ENCODE measurements around the gene GMDS. TPM values are rescaled to one million over a fixed set of nuclear protein-coding genes. Genes with fewer than 3 reads are reported as not detected.

GMDS gene
- total RNA-seq, 1 experiment from 2014 or later, result 23.2 TPM

DNA sequence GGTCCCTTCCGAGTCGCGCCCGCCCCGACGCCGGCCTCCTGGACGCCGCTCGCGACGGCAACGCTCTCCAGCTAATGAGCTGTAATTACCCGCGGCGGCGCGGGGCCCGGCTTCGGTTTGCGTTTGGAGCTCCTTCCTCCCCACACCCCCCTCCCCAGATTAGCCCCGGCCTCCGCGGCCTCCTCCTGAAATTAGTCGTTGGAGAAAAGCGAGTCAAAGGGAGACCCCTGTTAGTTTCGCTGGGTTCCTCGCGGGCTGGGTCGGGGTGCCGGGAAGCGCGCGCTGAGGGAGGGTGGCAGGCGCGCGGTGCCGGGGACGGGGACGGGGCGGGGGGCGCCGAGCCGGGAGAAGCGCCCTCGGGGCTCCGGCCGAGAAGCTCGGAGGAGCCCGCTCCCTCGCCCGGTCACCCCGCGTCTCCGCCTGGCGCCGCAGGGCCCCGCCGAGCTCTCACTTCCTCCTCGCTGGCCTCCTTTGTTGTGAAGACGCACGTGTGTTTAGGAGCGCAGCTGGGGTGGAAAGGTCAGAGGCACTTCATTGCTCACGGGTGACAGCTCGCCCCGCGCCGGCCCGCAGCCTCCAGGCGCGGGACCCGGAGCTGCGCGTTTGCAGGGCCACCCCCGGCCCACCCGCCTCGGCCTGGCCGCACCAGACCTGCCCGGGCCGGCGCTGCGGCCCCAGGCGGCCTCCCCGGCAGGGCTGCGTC lies 630.8 kb downstream of the GMDS start:
- no peak for DNase-seq (ENCODE audit: low read depth)

DNA sequence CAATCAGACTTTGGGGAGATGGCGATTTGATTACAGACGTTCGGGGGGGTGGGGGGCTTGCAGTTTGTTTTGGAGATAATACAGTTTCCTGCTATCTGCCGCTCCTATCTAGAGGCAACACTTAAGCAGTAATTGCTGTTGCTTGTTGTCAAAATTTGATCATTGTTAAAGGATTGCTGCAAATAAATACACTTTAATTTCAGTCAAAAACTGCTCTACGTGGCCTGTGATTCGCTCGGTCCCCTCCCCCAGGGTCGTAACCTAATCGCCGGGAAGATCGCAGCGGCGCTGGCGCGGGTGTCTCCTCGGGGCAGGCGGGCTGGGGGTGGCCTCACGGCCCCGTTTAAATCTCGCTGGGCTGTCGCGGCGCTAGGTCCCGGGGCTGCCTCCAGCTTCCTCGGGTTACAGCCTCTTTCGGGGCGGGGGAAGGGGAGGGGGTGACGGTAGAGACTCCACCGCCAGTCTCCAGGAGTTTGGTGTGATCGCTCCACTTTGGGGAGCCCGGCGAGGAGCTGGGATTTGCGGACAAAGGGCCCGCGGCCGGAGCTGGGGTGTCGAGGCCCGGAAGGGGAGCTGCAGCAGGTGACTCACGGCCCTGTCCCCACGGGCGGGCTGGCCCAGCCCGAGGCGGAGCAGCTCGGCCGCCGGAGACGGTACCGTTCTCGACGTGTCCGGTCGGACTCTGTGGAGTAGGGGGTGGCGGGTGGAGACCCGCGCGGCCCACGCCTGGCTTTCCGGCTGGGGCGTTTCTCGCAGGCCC lies 631.5 kb downstream of the GMDS start:
- no peak for DNase-seq (ENCODE audit: low read depth)

DNA sequence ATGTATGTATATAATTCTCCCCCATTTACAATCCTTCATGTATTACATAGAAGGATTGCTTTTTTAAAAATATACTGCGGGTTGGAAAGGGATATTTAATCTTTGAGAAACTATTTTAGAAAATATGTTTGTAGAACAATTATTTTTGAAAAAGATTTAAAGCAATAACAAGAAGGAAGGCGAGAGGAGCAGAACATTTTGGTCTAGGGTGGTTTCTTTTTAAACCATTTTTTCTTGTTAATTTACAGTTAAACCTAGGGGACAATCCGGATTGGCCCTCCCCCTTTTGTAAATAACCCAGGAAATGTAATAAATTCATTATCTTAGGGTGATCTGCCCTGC lies 632.1 kb downstream of the GMDS start:
- no peak for DNase-seq (ENCODE audit: low read depth)

DNA sequence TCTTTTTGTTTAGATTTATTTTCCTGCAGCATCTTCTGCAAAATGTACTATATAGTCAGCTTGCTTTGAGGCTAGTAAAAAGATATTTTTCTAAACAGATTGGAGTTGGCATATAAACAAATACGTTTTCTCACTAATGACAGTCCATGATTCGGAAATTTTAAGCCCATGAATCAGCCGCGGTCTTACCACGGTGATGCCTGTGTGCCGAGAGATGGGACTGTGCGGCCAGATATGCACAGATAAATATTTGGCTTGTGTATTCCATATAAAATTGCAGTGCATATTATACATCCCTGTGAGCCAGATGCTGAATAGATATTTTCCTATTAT lies 632.5 kb downstream of the GMDS start:
- DNase-seq (ENCODE audit: low read depth), result peak; percentile 93

DNA sequence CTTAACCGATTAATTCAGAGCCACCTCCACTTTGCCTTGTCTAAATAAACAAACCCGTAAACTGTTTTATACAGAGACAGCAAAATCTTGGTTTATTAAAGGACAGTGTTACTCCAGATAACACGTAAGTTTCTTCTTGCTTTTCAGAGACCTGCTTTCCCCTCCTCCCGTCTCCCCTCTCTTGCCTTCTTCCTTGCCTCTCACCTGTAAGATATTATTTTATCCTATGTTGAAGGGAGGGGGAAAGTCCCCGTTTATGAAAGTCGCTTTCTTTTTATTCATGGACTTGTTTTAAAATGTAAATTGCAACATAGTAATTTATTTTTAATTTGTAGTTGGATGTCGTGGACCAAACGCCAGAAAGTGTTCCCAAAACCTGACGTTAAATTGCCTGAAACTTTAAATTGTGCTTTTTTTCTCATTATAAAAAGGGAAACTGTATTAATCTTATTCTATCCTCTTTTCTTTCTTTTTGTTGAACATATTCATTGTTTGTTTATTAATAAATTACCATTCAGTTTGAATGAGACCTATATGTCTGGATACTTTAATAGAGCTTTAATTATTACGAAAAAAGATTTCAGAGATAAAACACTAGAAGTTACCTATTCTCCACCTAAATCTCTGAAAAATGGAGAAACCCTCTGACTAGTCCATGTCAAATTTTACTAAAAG lies 633.0 kb downstream of the GMDS start:
- DNase-seq (ENCODE audit: low read depth), result no peak

DNA sequence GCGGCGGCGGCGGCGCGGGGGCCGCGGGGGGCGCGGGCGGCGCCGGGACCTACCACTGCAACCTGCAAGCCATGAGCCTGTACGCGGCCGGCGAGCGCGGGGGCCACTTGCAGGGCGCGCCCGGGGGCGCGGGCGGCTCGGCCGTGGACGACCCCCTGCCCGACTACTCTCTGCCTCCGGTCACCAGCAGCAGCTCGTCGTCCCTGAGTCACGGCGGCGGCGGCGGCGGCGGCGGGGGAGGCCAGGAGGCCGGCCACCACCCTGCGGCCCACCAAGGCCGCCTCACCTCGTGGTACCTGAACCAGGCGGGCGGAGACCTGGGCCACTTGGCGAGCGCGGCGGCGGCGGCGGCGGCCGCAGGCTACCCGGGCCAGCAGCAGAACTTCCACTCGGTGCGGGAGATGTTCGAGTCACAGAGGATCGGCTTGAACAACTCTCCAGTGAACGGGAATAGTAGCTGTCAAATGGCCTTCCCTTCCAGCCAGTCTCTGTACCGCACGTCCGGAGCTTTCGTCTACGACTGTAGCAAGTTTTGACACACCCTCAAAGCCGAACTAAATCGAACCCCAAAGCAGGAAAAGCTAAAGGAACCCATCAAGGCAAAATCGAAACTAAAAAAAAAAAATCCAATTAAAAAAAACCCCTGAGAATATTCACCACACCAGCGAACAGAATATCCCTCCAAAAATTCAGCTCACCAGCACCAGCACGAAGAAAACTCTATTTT lies 633.7 kb downstream of the GMDS start:
- DNase-seq (ENCODE audit: low read depth), result peak; percentile 70

DNA sequence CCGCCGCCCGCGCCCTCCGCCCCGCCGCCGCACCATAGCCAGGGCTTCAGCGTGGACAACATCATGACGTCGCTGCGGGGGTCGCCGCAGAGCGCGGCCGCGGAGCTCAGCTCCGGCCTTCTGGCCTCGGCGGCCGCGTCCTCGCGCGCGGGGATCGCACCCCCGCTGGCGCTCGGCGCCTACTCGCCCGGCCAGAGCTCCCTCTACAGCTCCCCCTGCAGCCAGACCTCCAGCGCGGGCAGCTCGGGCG lies 634.2 kb downstream of the GMDS start:
- peak; percentile 59 for DNase-seq (ENCODE audit: low read depth)

DNA sequence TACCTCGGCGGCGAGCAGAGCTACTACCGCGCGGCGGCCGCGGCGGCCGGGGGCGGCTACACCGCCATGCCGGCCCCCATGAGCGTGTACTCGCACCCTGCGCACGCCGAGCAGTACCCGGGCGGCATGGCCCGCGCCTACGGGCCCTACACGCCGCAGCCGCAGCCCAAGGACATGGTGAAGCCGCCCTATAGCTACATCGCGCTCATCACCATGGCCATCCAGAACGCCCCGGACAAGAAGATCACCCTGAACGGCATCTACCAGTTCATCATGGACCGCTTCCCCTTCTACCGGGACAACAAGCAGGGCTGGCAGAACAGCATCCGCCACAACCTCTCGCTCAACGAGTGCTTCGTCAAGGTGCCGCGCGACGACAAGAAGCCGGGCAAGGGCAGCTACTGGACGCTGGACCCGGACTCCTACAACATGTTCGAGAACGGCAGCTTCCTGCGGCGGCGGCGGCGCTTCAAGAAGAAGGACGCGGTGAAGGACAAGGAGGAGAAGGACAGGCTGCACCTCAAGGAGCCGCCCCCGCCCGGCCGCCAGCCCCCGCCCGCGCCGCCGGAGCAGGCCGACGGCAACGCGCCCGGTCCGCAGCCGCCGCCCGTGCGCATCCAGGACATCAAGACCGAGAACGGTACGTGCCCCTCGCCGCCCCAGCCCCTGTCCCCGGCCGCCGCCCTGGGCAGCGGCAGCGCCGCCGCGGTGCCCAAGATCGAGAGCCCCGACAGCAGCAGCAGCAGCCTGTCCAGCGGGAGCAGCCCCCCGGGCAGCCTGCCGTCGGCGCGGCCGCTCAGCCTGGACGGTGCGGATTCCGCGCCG lies 634.7 kb downstream of the GMDS start:
- DNase-seq (ENCODE audit: low read depth), result peak; percentile 70

DNA sequence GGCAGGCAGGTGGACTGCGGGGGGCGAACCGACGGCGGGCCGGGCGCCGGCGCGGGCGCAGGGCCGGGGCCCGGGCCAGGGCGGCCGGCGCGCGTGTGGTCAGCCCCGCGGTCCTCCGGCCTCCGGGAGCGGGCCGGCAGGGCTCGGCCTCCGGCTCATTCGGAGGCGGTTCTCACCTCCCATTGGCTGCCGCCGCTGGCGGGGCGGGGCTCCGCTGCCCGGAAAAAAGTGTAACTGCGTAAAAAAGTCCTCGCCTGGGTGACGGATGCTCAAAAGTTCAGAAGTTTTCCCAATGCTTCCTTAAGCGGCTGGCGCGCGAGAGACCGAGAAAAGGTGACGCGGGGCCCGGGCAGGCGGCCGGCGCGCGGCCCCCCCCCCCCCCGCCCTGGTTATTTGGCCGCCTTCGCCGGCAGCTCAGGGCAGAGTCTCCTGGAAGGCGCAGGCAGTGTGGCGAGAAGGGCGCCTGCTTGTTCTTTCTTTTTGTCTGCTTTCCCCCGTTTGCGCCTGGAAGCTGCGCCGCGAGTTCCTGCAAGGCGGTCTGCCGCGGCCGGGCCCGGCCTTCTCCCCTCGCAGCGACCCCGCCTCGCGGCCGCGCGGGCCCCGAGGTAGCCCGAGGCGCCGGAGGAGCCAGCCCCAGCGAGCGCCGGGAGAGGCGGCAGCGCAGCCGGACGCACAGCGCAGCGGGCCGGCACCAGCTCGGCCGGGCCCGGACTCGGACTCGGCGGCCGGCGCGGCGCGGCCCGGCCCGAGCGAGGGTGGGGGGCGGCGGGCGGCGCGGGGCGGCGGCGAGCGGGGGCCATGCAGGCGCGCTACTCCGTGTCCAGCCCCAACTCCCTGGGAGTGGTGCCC lies 635.5 kb downstream of the GMDS start, which contains the start of gene FOXC1:
Gene FOXC1, plus strand, starts transcription at position 268 of the 849 bp plus-strand sequence. Its CDS starts 531 bp downstream, at position 799.
- peak; percentile 97 for DNase-seq (ENCODE audit: low read depth)

DNA sequence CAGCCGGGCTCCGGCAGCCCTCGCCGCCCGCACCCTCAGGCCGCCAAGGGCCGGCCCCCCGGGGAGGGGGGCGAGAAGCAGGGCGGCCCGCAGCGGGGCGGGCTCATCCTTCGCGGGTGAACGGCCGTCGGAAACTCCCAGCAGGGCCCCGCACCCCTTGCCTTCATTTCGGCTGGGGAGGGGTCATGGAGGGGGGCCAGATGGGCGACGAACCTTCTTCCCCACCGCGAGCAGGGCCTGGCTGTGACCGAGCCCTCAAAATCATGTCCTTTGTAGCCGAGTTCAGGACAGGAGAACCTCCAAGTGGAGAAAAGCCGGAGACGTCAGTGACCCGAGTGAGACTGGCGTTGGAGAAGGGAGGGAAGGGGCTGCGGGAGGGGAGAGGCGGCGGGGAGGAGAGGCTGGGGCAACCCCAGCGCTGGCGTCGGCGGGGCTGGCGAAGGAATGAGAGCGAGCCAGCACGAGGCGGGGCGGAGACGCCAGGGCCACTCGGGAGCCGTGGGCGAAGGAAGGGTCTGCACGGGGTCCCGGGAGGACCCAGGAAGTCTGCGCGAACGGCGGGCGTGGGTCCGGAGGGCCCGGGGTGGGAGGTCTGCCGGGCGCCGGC lies 636.3 kb downstream of the GMDS start:
- DNase-seq (ENCODE audit: low read depth), result peak; percentile 63

DNA sequence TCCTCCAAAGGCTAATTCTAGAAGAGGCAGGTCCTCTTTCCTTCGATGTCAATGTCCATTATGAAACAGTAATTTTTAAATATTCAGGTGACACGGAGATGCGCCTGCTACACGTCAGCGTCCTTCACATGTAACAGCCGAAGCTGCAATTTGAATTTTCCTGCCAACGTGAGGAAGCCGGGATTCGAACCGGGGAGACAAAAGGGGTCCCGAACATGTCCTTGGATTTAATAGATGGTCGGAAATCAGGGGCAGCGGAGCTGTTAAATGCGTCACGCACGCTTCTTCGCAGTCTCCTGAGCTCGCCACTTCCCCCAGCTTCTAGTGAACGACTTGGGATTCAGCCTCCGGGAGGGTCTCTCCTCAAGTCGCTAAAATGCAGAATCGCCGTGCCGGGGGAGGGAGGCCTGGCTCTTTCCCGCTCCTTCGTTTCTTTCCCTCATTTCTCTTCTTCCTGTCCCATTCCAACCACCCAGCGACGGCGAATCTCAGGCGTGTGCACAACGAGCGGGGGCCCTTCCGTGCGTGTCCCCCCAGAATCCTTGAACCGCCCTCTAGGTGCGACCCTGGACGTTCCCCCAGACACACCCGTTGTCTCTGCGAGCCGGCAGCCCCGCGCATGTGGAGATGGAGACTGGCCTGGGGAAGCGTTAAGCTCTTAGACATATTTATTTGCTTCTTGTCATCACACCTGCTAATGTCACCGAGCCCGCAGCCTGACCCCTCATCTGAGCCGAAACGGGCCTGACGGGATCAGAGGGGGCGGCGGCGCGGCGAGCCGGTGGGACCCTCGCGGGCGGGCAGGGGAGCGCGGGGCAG lies 637.0 kb downstream of the GMDS start:
- no peak for DNase-seq (ENCODE audit: low read depth)

DNA sequence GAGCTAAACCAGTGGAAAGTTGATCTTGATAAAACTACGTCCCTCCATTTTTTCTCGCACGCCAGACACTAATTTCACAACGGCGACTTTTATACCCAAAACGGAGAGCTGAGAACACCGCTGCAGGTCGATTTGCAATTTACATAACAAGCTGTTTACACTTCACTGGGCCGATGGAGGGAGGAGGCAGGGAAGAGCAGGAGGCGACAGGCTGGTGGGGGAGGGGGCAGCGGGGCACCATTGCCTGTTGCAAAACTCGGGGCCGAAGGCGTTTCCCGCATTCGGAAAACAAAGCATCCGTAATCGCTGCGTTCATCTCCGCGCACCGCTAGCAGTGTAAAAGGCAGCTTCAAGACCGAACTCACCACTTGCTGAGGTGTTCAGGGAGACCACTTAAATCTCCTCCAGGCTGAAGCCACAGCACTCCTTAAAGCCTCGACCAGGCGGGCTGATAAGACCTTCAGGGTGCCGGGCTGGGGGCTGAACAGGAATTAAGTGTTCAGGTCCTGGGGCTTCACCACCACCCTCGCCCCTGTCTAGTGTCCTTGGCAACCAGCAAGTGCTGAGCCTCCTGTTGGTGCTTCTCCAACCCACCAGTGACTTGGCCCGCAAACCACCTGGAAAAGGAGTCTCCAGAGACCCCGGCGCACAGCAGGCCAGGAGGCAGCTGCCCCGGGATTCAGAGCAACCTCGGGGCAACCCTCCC lies 637.7 kb downstream of the GMDS start:
- no peak for DNase-seq (ENCODE audit: low read depth)

DNA sequence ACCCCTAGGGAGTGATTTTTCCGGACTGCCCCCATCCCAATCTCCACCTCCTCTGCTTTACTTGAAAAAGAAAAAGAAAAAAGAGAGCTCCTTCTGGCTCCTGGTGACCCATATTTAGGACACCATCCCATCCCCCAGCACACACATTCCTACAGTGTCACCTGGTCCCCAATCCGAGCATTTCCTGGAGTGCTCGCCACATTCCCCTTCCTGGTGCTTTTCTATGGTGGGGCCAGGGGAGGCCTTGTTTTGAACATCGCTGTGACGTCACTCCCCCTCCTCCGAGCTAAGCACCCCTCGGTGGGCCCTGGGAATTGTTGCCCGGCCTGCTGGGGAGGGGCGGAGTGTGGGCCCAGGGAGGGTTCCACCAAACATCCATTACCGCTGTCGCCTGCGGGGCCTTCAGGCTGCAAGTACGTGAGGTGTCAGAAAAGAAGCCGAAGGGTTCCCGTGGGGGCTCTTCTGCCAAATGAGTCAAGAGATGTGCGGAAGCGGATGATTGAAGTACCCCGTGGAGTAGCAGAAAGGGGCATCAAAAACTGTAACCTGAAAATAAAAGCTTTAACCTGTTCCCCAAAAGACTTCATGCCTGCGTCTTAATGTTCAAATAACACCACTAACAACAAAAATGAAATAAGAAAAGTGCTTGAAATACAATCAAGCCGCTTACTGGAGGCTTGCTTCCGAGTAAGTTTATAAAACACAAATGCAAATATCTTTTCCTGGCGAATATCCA lies 638.5 kb downstream of the GMDS start:
- no peak for DNase-seq (ENCODE audit: low read depth)

DNA sequence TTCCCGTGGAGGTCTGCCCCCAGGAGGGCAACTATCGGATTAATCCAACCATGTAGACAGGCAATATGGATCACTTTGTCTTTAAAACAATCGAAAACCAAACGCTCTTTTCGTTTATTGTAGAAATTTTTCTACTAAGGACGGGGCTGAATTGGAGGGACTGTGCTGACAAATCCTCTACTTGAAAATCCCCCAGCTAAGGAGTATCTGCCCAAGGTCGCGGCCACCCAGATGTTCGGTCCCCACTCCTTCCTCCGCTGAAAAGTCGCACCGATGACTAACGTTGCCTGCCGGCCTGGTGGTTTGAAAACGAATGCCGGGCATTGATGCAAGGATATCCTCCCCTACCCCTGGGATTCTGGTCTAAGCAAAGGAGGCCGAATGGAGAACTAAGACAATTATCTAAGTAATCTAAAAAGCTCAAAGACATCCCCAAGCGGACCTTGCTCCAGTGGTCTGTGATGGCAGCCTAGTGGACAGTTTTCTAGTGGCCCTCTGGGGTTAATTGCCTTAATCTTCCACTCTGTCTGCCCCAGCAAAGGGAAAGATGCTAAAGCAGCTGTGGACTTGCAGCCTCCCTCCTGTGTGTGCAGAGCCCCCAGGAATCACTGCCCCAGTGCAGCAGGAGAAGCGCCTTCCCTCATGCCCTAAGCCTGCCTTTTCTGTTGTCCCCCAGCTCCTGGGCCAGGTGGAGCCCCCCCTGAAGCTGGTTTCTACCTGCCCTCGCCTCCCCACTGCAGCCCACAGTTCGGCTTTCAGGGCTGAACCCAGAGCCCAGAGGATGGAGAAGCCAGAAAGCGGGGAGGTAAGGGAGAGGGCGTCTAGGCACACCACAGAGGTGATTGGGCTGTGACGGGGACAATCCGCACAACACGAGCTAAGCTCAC lies 639.3 kb downstream of the GMDS start:
- DNase-seq (ENCODE audit: low read depth), result no peak

DNA sequence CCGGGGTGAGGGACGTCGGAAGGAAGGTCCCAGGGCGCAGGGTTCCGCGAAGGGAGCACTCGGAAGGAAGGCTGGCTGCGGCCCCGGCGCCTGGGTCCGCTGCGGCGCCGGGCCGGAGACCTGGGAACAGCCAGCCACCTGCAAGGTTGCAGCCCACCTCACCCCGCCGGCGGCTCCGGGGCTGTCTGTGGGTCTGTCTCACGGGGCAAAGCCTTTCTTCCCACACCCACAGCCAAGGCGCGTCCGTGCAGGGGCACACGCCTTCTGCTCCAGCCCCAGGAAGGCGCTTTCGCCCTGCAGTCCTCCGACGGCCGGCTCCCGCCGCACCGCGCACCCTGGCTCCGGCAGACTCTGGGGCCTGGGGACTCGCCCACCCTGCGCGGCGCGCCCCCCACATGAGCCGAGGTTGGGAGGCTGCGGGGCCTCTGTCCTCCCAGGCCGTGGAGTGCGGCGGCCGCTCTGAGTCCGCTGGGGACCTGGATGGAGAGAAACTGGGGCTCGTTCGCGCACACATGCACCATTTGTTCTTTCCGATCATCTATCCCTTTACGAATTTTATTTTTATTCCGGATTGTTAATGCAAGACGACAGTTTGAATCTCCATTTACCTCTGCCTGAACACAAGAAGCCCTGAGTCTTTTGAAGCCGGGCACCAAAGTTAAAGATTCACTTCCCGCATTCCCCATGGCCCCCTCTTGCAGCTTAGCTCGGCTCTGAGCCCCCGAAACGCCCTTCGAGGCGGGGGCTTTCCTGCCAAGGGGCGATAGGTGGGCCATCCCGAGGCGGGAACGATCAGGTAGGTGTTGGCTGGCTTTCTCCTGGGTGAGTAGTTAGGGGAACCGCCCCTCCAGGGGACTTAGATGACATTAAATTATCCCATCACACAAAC lies 640.2 kb downstream of the GMDS start:
- no peak for DNase-seq (ENCODE audit: low read depth)

All from M059J (cell line).